GM12872 (cell line): ENCODE results near the gene SH3RF3.

Experiments
- TF ChIP-seq, protein P1 (sequence below): IDR thresholded peaks from 3 replicates; pipeline ENCODE4 v1.5.1; 2011; ENCODE audit warnings: low read depth, mild to moderate bottlenecking, low read length, moderate library complexity; ENCODE audit not compliant: insufficient read depth

Gene SH3RF3

GRCh38 chr2:109222422-109222821 lies 93.4 kb downstream of the SH3RF3 start:
- TF ChIP-seq, protein P1, sequence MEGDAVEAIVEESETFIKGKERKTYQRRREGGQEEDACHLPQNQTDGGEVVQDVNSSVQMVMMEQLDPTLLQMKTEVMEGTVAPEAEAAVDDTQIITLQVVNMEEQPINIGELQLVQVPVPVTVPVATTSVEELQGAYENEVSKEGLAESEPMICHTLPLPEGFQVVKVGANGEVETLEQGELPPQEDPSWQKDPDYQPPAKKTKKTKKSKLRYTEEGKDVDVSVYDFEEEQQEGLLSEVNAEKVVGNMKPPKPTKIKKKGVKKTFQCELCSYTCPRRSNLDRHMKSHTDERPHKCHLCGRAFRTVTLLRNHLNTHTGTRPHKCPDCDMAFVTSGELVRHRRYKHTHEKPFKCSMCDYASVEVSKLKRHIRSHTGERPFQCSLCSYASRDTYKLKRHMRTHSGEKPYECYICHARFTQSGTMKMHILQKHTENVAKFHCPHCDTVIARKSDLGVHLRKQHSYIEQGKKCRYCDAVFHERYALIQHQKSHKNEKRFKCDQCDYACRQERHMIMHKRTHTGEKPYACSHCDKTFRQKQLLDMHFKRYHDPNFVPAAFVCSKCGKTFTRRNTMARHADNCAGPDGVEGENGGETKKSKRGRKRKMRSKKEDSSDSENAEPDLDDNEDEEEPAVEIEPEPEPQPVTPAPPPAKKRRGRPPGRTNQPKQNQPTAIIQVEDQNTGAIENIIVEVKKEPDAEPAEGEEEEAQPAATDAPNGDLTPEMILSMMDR = no peak

GRCh38 chr2:109222825-109223471 lies 93.9 kb downstream of the SH3RF3 start:
- TF ChIP-seq, protein P1 = no peak

DNA sequence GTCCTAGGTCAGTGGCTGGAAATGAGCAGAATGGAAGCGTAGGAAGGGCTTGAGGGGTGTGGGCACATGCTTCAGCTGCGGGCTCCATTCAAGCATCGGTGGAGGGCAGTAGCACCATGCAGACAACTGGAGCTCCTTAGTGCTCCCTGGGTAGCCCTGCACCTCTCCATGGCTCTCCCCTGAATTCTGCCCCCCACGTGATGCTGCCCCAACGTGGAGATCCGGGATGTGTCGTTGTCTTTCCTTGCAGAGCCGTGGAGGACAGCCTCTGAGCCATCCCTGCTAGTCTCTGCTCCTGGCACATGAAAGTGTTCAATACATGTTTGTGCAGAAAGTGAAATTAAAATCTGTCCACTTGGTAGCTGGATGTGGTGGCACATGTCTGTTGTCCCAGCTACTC lies 94.5 kb downstream of the SH3RF3 start:
- TF ChIP-seq, protein P1 = no peak

DNA sequence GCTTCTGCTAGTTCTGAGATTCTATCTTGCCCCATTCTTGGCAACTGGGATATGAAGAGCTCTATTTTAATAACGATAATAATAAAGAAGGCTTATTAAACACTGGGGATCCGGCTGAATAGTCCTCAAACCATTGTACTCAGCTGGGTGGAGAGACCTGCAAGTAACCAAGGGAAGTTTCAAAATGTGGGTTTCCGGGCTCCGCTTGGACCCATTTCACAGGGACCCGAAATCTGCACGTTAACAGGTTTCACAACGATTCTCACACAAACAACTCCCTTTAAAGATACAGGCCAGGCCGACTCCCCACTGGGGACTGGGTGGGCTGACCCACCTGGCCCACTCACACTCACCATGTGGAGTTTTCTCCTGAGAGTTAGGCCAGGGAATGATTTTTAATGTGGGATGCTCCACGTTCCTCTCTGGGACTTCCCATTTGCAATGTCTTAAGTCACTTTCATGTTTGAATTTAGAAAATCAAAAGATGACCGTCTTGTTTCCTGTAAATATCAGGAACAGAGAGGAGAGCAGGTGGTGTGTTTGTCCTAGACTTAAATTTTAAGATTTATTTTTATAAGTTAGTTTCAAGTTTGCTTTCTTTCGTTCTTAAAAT lies 96.3 kb downstream of the SH3RF3 start:
- TF ChIP-seq, protein P1 = no peak

- TF ChIP-seq, protein P1 = no peak
Observed at GRCh38 chr2:109226128-109226527, 97.1 kb downstream of the SH3RF3 start.

- TF ChIP-seq, protein P1 = no peak
Observed at GRCh38 chr2:109226622-109227021, 97.6 kb downstream of the SH3RF3 start.

GRCh38 chr2:109229094-109229675 lies 100.2 kb downstream of the SH3RF3 start:
- TF ChIP-seq, protein P1 = no peak
